Liver (tissue), 9 donors: ENCODE results near the gene ZDHHC22. TPM values are rescaled to one million over a fixed set of nuclear protein-coding genes. Genes with fewer than 3 reads are reported as not detected.

Experiments used
- DNase-seq: peaks from one replicate; pipeline ENCODE4 v3.0.0-alpha.2; 2017; ENCODE audit warnings: low spot score
- H3K27ac ChIP-seq, 2 donors: one replicate each; pipeline ENCODE4 v1.7.0; 2013; ENCODE audit warnings: inconsistent platforms in 2 of 2, low read length in 2 of 2, control low read depth in 1 of 2, low read depth in 1 of 2, mild to moderate bottlenecking in 1 of 2
- H3K27me3 ChIP-seq, 4 donors: one replicate each; pipeline versions ENCODE4 v1.6.1 to v1.7.0; 2013; ENCODE audit warnings: low read length in 3 of 4, inconsistent platforms in 1 of 4, mild to moderate bottlenecking in 1 of 4, moderate library complexity in 1 of 4; ENCODE audit not compliant: control insufficient read depth in 4 of 4, insufficient read depth in 4 of 4
- H3K36me3 ChIP-seq, 4 donors: one replicate each; pipeline versions ENCODE4 v1.6.1 to v1.7.0; 2013; ENCODE audit warnings: low read length in 3 of 4, mild to moderate bottlenecking in 3 of 4, low read depth in 1 of 4, moderate library complexity in 1 of 4; ENCODE audit not compliant: control insufficient read depth in 4 of 4, insufficient read depth in 3 of 4
- H3K4me1 ChIP-seq, 4 donors: one replicate each; pipeline versions ENCODE4 v1.6.1 to v1.7.0; 2013; ENCODE audit warnings: low read length in 3 of 4, mild to moderate bottlenecking in 3 of 4, moderate library complexity in 1 of 4; ENCODE audit not compliant: control insufficient read depth in 4 of 4, insufficient read depth in 4 of 4
- H3K4me3 ChIP-seq, 3 donors: one replicate each; pipeline versions ENCODE4 v1.6.1 to v1.7.0; 2013; ENCODE audit warnings: low read length in 3 of 3, control low read depth in 1 of 3, low read depth in 1 of 3, mild to moderate bottlenecking in 1 of 3
- H3K9ac ChIP-seq, 2 donors: one replicate each; pipeline ENCODE4 v1.7.0; 2013; ENCODE audit warnings: low read length in 2 of 2, mild to moderate bottlenecking in 2 of 2, moderate library complexity in 2 of 2, control low read depth in 1 of 2, low read depth in 1 of 2
- H3K9me3 ChIP-seq, 4 donors: one replicate each; pipeline versions ENCODE4 v1.6.1 to v1.7.0; 2013; ENCODE audit warnings: low read length in 3 of 4; ENCODE audit not compliant: control insufficient read depth in 4 of 4
- ATF3 ChIP-seq: IDR thresholded peaks from 2 replicates; pipeline ENCODE4 v1.6.1; 2016; ENCODE audit warnings: antibody characterized with exemption
- CTCF ChIP-seq: fragments of 150-350 bp; IDR thresholded peaks from 2 replicates; pipeline ENCODE4 v1.5.1; 2017; ENCODE audit warnings: improper control_type of control experiment, low read depth, low read length; ENCODE audit not compliant: missing input control
- EGR1 ChIP-seq, 2 donors: IDR thresholded peaks; 2 replicates each; pipeline ENCODE4 v1.6.1; 2016 to 2018; ENCODE audit warnings: antibody characterized with exemption in 2 of 2, low read depth in 2 of 2
- FOXA1 ChIP-seq: IDR thresholded peaks from 2 replicates; pipeline ENCODE4 v1.6.1; 2016; ENCODE audit warnings: antibody characterized with exemption
- GABPA ChIP-seq, 2 donors: IDR thresholded peaks in 1 of 2; conservative IDR thresholded peaks in 1 of 2; 2 replicates each; pipeline ENCODE4 v1.6.1; 2016; ENCODE audit warnings: antibody characterized with exemption in 2 of 2, mild to moderate bottlenecking in 1 of 2, moderate library complexity in 1 of 2
- HNF4A ChIP-seq, 2 donors: conservative IDR thresholded peaks; 2 replicates each; pipeline ENCODE4 v1.6.1; 2016; ENCODE audit warnings: antibody characterized with exemption in 2 of 2, mild to moderate bottlenecking in 2 of 2
- HNF4G ChIP-seq: IDR thresholded peaks from 2 replicates; pipeline ENCODE4 v1.6.1; 2016; ENCODE audit warnings: antibody characterized with exemption
- JUND ChIP-seq, 2 donors: IDR thresholded peaks; 2 replicates each; pipeline ENCODE4 v1.6.1; 2016; ENCODE audit warnings: antibody characterized with exemption in 2 of 2
- MAX ChIP-seq: IDR thresholded peaks from 2 replicates; pipeline ENCODE4 v1.6.1; 2016; ENCODE audit warnings: antibody characterized with exemption
- NR2F2 ChIP-seq: IDR thresholded peaks from 2 replicates; pipeline ENCODE4 v1.6.1; 2016; ENCODE audit warnings: antibody characterized with exemption
- RAD21 ChIP-seq, 2 donors: IDR thresholded peaks; 2 replicates each; pipeline ENCODE4 v1.6.1; 2016; ENCODE audit warnings: antibody characterized with exemption in 2 of 2, mild to moderate bottlenecking in 2 of 2
- REST ChIP-seq: IDR thresholded peaks from 2 replicates; pipeline ENCODE4 v1.6.1; 2016; ENCODE audit warnings: antibody characterized with exemption, mild to moderate bottlenecking
- RXRA ChIP-seq, 2 donors: IDR thresholded peaks; 2 replicates each; pipeline ENCODE4 v1.6.1; 2017 to 2018; ENCODE audit warnings: antibody characterized with exemption in 2 of 2, mild to moderate bottlenecking in 1 of 2
- SP1 ChIP-seq: IDR thresholded peaks from 2 replicates; pipeline ENCODE4 v1.6.1; 2018; ENCODE audit warnings: antibody characterized with exemption, mild to moderate bottlenecking
- TAF1 ChIP-seq: conservative IDR thresholded peaks from 2 replicates; pipeline ENCODE4 v1.6.1; 2016; ENCODE audit warnings: antibody characterized with exemption, mild to moderate bottlenecking
- YY1 ChIP-seq: IDR thresholded peaks from 2 replicates; pipeline ENCODE4 v1.6.1; 2016; ENCODE audit warnings: antibody characterized with exemption, mild to moderate bottlenecking
- ZBTB33 ChIP-seq: IDR thresholded peaks from 2 replicates; pipeline ENCODE4 v1.6.1; 2016; ENCODE audit warnings: antibody characterized with exemption
- WGBS: extraction: QIAGEN DNeasy Blood & Tissue Kit; methylation state at CpG from one replicate; pipeline ENCODE4 v1.1.7; 2013; 5-methylcytosine and 5-hydroxymethylcytosine counted together
- polyA plus RNA-seq, 2 donors: library from polyadenylated mRNA; stranded (reverse) in 1 of 2; unstranded in 1 of 2; fragments of 200-250 nt in 1 of 2; fragments of >200 nt in 1 of 2; fragmentation: Nextera tagmentation in 1 of 2; extraction: Ambion mirVana in 1 of 2; gene quantifications; one replicate each; pipeline versions ENCODE4 v1.2.1 to v1.2.3, GENCODE V29; 2013 to 2015
- total RNA-seq, 2 donors: library from RNA; depleted of rRNA; stranded (reverse); fragments of >200 nt; gene quantifications; one replicate each; pipeline ENCODE4 v1.2.3, GENCODE V29; 2014
- donor health status: healthy.
- donor health status: healthy.
- donor health status: healthy.
- donor health status: healthy.
- donor health status: healthy.

The ZDHHC22 gene
- total and polyA plus RNA-seq, 4 donors, result not detected

- Histone ChIP-seq H3K9ac (no peak overlapping the region), H3K27me3 (no peaks in the 10 kb centered on the region), H3K27ac (no peak overlapping the region), H3K9me3 (no peaks in the 10 kb centered on the region), H3K4me1 (no peaks in the 10 kb centered on the region), H3K36me3 (no peaks in the 10 kb centered on the region), H3K4me3 (no peak overlapping the region)
- no peak for DNase-seq
- whole genome bisulfite sequencing, result 69% methylated on average over 3 of the region's 3 CpGs
- TF ChIP-seq SP1 (no peak), RAD21 (IDR thresholded peaks at IDR 0.05) (no peak), HNF4G (no peak), GABPA (IDR thresholded peaks at IDR 0.05 in 1 of 2, conservative IDR thresholded peaks at IDR 0.05 in 1 of 2) (no peak), YY1 (no peak), REST (no peak), CTCF (no peak), FOXA1 (no peak), HNF4A (conservative IDR thresholded peaks at IDR 0.05) (no peak), NR2F2 (no peak), TAF1 (no peak), RXRA (IDR thresholded peaks at IDR 0.05) (no peak), EGR1 (IDR thresholded peaks at IDR 0.05; ENCODE audit: low read depth in 2 of 2) (no peak), ATF3 (no peak), JUND (IDR thresholded peaks at IDR 0.05) (no peak), ZBTB33 (no peak), MAX (no peak)
Observed at GRCh38 chr14:77083082-77083481, 58.5 kb downstream of the ZDHHC22 start.

GRCh38 chr14:77082356-77082755 is 59.2 kb downstream of the ZDHHC22 start:
- H3K9me3 ChIP-seq, result no peaks in the 10 kb centered on the region
- H3K36me3 ChIP-seq, result no peaks in the 10 kb centered on the region
- H3K27ac ChIP-seq, result no peak overlapping the region
- DNase-seq, result no peak
- no peak overlapping the region for H3K4me3 ChIP-seq
- H3K9ac ChIP-seq, result no peak overlapping the region
- WGBS, result 93% methylated on average over 3 of the region's 3 CpGs
- no peaks in the 10 kb centered on the region for H3K4me1 ChIP-seq
- no peaks in the 10 kb centered on the region for H3K27me3 ChIP-seq
- TF ChIP-seq NR2F2 (no peak), RAD21 (IDR thresholded peaks at IDR 0.05) (no peak), HNF4G (no peak), ZBTB33 (no peak), FOXA1 (no peak), HNF4A (conservative IDR thresholded peaks at IDR 0.05) (no peak), SP1 (no peak), GABPA (IDR thresholded peaks at IDR 0.05 in 1 of 2, conservative IDR thresholded peaks at IDR 0.05 in 1 of 2) (no peak), REST (no peak)
